MV-4-11 (cell line): ENCODE measurements around the gene DTYMK.

Experiments used
- DNase-seq: peaks from one replicate; lab custom pipeline; 2025; lab: John Stamatoyannopoulos, UW

Gene DTYMK

DNA sequence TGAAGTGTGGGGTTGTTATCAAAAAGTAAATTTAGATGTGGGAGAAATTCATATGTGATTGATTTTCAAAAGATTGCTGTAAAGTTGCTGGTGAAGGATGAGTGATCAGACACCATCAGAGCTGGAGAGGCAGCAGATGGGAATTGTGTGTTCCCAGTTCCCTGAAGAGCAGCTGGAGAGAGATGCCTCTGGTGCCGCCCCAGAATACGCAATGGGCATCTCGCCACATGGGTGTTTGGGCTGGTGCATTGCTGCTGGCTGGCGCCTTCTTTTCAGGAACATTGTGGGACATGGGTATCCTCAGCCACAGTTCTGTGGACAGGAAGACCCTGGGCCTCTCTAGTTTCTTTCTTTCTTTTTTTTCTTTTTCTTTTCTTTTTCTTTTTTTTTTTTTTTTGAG, 37.2 kb downstream of the DTYMK start:
- no peak for DNase-seq

GRCh38 chr2:241648453-241648852, 38.2 kb downstream of the DTYMK start:
- no peak for DNase-seq

GRCh38 chr2:241645915-241646645, 40.5 kb downstream of the DTYMK start:
- no peak for DNase-seq

DNA sequence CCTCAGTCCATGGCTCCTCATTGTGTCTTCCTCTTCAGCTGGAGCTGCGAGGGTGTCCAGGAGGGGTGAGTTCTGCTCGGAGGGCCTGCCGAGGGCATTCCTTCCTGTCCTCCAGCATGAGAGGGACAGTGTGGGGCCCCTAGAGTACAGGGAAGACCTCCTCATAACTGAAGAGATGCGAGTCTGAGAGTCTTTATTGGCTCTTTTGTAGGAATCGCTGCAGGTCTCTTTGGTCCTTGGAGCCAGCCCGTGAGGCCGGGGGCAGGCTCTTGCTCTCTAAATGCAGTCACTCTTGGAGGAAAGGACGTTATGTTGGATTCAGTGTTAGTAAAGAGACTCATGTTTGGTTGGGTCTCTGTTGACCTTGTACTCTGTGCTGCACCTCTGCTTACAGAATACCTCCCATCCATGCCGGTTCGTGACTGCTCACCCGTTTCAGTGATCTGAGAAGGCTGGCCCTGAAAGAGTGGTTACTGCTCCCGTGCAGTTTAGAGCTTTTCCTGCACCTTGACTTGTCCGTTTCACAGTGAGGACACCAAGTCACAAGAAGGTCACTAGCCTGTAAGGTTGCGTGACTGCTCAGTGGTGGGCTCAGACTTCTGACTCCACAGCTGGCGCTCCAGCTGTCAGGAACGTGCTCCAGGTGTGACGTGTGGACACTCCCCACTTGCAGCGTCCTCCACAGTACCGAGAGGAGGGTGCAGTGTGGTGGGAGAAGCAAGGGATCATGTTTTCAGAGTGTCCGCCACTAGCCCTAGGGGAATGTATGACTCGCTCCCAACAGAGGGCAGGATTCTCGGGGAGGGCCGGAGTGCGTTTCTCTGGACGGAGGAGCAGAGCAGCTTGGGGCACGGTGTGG, 41.3 kb downstream of the DTYMK start:
- DNase-seq = no peak

GRCh38 chr2:241641631-241642030, 45.0 kb downstream of the DTYMK start:
- DNase-seq = no peak

DNA sequence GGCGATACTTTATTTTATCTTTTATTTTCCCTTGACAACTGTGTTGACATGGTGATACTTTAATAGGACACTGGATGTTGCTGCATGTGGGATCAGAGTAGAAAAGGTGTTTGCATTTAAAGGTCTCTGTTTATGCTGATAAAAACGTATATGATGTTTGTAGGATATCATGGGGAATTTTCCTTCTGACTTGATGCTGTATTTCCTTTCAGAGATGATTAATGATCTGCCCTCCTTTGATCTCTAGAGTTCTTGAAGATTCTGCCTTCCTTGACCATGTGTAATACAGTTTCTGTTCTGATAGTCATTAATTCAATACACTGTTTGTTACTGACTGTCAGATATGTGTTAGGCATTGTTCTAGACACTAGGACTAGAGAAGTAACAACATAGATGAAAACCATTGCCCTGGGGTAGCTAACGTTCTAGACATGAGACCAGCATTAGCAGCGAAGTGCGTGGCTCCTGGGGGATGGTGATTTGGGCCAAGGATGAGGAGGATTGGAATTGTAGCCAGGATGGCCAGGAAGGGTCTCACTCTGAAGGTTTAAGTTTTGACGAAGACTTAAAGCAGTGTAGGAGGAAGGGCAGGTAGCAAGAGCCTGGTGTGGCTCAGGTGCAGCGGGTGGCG, 46.3 kb downstream of the DTYMK start:
- DNase-seq = no peak

DNA sequence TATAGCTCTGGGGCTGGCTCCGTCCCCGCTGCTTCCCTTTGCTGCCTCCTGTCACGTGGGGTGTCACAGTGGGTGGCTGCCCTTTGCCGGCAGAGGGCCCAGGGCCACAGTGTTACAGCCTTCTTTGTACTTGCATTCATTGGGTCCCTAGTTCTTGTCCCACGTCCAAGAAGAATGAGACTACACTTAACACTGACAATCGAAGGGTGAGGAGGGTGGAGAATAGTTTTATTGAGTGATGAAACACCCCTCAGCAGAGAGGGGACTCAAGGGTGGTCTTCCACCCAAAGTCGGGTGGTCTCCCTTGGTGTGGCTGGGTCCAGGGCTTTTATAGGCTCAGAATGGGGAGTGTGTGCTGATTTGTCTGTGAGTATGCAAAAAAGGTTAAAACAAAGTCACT, 47.2 kb downstream of the DTYMK start:
- DNase-seq = no peak

DNA sequence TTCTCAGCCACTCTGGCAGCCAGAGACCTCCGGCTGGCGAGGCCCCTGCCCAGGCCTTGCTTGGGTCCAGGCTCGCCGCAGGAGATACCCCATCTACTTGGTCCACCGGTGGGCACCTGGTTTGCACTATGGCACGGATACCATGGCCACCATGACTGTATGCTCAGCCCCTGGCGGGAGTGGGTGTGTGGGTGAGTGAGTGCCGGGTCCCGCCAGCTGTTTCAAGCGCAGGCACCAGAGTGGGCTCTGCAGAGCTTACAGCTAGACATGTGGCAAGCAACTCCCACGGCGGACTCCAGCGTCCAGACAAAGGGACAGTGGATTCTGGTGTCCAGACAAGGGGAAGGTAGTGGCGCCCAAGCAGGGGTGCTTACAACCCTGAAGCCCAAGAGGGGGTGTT, 47.7 kb downstream of the DTYMK start:
- no peak for DNase-seq

GRCh38 chr2:241637795-241638660, 48.6 kb downstream of the DTYMK start:
- peak; percentile 27 for DNase-seq

DNA sequence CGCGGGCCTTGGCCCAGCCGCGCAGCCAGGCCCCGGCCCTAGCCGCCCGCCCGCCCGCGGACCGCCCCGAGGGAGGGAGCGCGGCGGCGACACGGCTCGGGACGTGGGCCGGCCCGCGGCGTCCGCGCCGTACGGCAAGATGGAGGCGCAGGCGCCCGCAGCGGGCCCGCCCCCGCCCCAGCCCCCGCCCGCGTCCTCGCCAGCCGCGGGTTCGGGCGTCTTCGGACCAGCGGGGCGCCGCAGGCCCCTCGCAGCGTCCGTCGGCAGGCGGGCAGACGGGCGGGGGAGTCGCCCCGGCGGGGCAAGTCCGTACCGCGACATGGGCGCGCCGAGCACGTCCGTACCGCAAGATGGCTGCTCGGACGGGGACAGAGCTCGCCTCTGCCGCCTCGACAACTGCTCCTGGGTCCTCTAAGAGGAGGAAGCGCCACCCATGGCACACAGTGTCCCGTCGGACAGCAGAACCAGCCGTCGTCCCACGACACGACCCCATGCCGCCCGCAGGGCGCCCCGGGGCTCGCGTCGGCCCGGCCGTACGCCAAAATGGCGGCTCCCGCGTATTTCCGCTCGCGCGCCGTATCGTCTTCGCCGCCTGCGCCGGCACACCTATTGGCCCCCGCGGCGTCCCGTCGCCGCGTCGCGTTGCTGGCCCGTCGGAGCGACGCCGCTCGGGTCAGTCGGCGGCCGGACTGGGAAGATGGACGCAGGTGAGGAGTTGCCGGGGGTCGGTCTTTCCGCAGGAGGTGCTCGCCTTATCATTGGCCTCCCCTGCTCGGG, 49.4 kb downstream of the DTYMK start, which contains the start of the genes ATG4B and THAP4:
Gene ATG4B, plus strand, starts transcription at position 676 of the 777 bp plus-strand sequence. Its CDS starts 22 bp downstream, at position 698.
Gene THAP4, minus strand, starts transcription at position 141 of the 777 bp plus-strand sequence. CDS start 141 bp downstream, outside the sequence.
- peak; percentile 62 for DNase-seq

- DNase-seq = no peak
These were observed 50.2 kb downstream of the DTYMK start for GRCh38 chr2:241636182-241637017.

GRCh38 chr2:241635756-241636155, 50.9 kb downstream of the DTYMK start:
- no peak for DNase-seq

- DNase-seq = no peak
These were observed 53.1 kb downstream of the DTYMK start for GRCh38 chr2:241633561-241633960.

GRCh38 chr2:241632478-241633325, 53.9 kb downstream of the DTYMK start:
- DNase-seq = no peak

- peak; percentile 54 for DNase-seq
These were observed 56.7 kb downstream of the DTYMK start for GRCh38 chr2:241629762-241630435.

DNA sequence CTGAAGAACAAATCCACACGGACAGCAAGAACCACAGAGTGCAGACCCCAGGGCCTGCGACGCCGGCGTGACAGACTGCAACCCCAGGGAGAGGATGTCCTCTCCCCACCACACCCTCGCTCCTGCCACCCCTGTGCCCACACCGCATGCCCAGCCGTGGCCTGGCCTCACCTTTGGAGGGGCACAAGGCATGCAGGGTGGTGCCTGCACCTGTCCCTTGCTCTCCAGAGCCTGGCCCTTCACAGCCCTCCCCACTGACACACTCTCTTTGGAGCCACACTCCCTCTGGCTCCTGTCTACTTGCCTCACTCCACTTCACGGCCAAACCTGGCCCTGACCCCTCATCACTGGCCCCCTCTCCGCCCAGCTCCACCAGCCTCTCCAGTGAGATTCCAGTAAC, 58.9 kb downstream of the DTYMK start:
- DNase-seq = no peak
